Sigmoid colon (tissue), 7 donors: ENCODE results near the gene SPTBN1. TPM values are rescaled to one million over a fixed set of nuclear protein-coding genes. Genes with fewer than 3 reads are reported as not detected.

Experiments used
- DNase-seq: peaks from one replicate; pipeline ENCODE4 v3.0.0-alpha.2; 2019
- H3K27ac ChIP-seq, 4 donors: fragments of 200-600 bp; sonication (generic); one replicate each; pipeline ENCODE4 v1.5.1; 2016 to 2019; ENCODE audit warnings: mild to moderate bottlenecking in 1 of 4
- H3K27me3 ChIP-seq, 3 donors: fragments of 200-600 bp; sonication (generic); one replicate each; pipeline ENCODE4 v1.5.1; 2019; ENCODE audit warnings: mild to moderate bottlenecking in 1 of 3
- H3K36me3 ChIP-seq, 4 donors: fragments of 200-600 bp; sonication (generic); one replicate each; pipeline ENCODE4 v1.5.1; 2016 to 2019
- H3K4me1 ChIP-seq, 4 donors: fragments of 200-600 bp; sonication (generic); one replicate each; pipeline ENCODE4 v1.5.1; 2017 to 2019
- H3K4me3 ChIP-seq, 4 donors: fragments of 200-600 bp; sonication (generic); one replicate each; pipeline ENCODE4 v1.5.1; 2017 to 2019; ENCODE audit warnings: mild to moderate bottlenecking in 2 of 4, moderate library complexity in 1 of 4
- H3K9me3 ChIP-seq, 4 donors: fragments of 200-600 bp in 3 of 4; sonication (generic) in 3 of 4; one replicate each; pipeline versions ENCODE4 v1.5.1 to v1.6.1; 2013 to 2019
- EP300 ChIP-seq, 4 donors: sonication (generic); formaldehyde crosslinking; IDR thresholded peaks; one replicate each; pipeline ENCODE4 v1.6.1; 2017; ENCODE audit warnings: antibody characterized with exemption in 4 of 4
- POLR2A ChIP-seq, 2 donors: fragments of 450-650 bp; IDR thresholded peaks; one replicate each; pipeline ENCODE4 v1.6.1; 2016; ENCODE audit warnings: antibody characterized with exemption in 2 of 2, mild to moderate bottlenecking in 2 of 2, moderate library complexity in 2 of 2
- POLR2AphosphoS5 ChIP-seq, 4 donors: sonication (generic); formaldehyde crosslinking; IDR thresholded peaks; one replicate each; pipeline ENCODE4 v1.6.1; 2017; ENCODE audit warnings: antibody characterized with exemption in 4 of 4
- WGBS, 2 donors: extraction: QIAGEN DNeasy Blood & Tissue Kit; methylation state at CpG; one replicate each; pipeline ENCODE4 v1.1.7; 2013; 5-methylcytosine and 5-hydroxymethylcytosine counted together
- intact Hi-C: fragments of 100-400 bp; cut with DNase I; formaldehyde crosslinking; loops from one replicate; pipeline ENCODE4 v1.15.1; 2023
- polyA plus RNA-seq, 3 donors: library from polyadenylated mRNA; stranded (reverse); fragments of 200-250 nt; gene quantifications; one replicate each; pipeline ENCODE4 v1.2.3, GENCODE V29; 2013
- total RNA-seq, 4 donors: library from RNA; depleted of rRNA; stranded (reverse); fragments of >200 nt; gene quantifications; one replicate each; pipeline ENCODE4 v1.1.0, GENCODE V29; 2016
- TF ChIP-seq, protein P1 (sequence below), 4 experiments: fragments of 450-650 bp in 3 of 4; fragments of 200-600 bp in 1 of 4; IDR thresholded peaks; one replicate each; pipeline ENCODE4 v1.5.1; 2016 to 2019; ENCODE audit warnings: antibody characterized with exemption in 4 of 4, mild to moderate bottlenecking in 3 of 4, moderate library complexity in 2 of 4
- donor health status: healthy with polysubstance abuse.
- donor health status: Bipolar disorder and iron deficiency.
- donor health status: healthy.

Gene SPTBN1
- total and polyA plus RNA-seq, 7 donors, result 23.1 to 273 (median 169) TPM

DNA sequence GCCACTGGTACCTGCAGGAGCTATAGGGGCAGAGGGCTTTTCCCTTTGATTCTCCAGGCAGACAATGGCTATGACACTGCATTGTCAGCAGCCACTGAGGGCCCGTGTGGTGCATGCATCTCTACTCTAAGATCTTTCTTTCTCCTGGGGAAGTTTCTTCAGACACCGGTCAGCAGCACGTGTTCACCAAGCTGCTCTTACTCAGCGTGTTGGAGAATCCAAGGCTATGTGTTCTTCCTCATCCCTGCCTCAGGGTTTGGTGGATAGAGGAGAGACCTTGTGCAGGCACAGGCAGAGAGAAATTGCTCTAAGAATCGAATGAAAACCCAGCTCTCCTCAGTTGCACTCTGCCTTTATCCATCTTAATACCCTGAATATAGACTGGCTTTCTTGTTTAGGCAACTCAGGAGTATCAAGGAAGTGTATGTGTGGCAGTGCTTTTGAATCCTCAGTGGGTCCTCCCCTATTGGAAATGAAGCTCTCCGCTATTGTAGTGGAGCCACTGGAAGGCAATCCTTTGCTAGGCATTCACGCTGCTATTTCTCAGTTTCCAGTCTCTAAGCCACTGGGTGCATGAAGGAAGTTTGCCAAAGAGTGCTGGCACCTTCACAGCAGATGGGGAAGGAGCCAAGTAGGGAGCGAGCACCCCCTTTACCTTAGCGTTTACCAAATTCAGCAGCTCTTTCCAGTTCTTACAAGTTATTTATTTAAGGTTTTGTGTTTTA lies 180.4 kb downstream of the SPTBN1 start:
- H3K27ac ChIP-seq, result peak overlapping the region in 3 of 4 donors; percentile 42 to 70 (median 65)
- H3K9me3 ChIP-seq, result no peaks in the 10 kb centered on the region
- 86 to 87% methylated on average over 9 of the region's 9 CpGs for WGBS, 2 donors
- TF ChIP-seq POLR2AphosphoS5 (IDR thresholded peaks at IDR 0.05) (no peak), EP300 (IDR thresholded peaks at IDR 0.05) (no peak), POLR2A (IDR thresholded peaks at IDR 0.05) (no peak)
- TF ChIP-seq, protein P1, sequence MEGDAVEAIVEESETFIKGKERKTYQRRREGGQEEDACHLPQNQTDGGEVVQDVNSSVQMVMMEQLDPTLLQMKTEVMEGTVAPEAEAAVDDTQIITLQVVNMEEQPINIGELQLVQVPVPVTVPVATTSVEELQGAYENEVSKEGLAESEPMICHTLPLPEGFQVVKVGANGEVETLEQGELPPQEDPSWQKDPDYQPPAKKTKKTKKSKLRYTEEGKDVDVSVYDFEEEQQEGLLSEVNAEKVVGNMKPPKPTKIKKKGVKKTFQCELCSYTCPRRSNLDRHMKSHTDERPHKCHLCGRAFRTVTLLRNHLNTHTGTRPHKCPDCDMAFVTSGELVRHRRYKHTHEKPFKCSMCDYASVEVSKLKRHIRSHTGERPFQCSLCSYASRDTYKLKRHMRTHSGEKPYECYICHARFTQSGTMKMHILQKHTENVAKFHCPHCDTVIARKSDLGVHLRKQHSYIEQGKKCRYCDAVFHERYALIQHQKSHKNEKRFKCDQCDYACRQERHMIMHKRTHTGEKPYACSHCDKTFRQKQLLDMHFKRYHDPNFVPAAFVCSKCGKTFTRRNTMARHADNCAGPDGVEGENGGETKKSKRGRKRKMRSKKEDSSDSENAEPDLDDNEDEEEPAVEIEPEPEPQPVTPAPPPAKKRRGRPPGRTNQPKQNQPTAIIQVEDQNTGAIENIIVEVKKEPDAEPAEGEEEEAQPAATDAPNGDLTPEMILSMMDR (IDR thresholded peaks at IDR 0.05), result no peak
- no peak for DNase-seq
- H3K4me3 ChIP-seq, result no peak overlapping the region
- intact Hi-C loops, result no loop called here
- peaks cover 16 to 48% (median 26%) of the 10 kb centered on the region in 4 donors for H3K36me3 ChIP-seq
- peaks cover 0 to 72% (median 63%) of the 10 kb centered on the region in 4 donors for H3K4me1 ChIP-seq
- no peaks in the 10 kb centered on the region for H3K27me3 ChIP-seq

DNA sequence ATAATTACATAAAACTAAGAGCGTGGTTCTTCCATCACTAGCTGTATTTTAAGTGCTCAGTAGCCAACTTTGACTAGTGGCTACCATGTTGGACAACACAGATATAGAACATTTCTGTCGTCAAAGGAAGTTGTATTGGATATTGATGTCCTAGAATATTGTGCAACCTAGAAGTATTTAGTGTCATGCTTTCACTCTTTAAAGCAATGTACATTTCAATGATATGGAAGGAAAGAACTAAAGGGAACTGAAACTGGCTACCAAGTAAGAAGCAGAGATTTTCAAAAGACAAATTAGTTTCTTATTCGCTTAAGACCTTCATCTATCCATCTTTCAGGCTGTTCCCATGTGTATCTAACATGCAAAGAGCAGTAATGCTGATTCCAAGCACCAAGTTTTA lies 182.0 kb downstream of the SPTBN1 start:
- 76 to 93% methylated on average over 3 of the region's 3 CpGs for WGBS, 2 donors
- Histone ChIP-seq H3K4me3 (no peak overlapping the region), H3K27ac (peak overlapping the region in 1 of 4 donors; percentile 8), H3K9me3 (no peaks in the 10 kb centered on the region), H3K4me1 (peaks cover 0 to 74% (median 64%) of the 10 kb centered on the region in 4 donors), H3K27me3 (no peaks in the 10 kb centered on the region), H3K36me3 (peaks cover 6 to 38% (median 17%) of the 10 kb centered on the region in 4 donors)
- DNase-seq, result no peak
- TF ChIP-seq, protein P1 (IDR thresholded peaks at IDR 0.05), result no peak
- TF ChIP-seq POLR2A (IDR thresholded peaks at IDR 0.05) (no peak), POLR2AphosphoS5 (IDR thresholded peaks at IDR 0.05) (no peak), EP300 (IDR thresholded peaks at IDR 0.05) (peak in 1 of 4 donors; percentile 21)
- intact Hi-C loops, result no loop called here

DNA sequence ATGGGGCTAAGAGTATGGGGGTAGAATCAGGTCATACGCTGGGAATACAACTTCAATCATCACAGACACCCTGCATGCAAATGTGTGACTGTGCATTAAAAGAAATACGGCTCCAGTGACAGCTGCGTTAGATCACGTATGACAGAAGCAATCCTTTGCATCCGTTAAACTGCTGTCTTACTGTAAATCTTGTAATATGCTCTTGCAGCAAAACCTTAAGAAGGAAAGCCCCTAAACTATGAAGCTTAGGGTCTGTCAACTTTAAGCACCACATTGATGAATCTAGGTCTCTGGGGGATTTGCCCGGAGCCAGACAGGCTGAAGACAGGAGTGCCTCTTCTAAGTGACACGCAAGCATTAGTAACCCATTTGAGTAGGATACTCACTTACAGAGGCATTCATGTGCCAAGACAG lies 182.7 kb downstream of the SPTBN1 start:
- intact Hi-C loops, result no loop called here
- Histone ChIP-seq H3K27me3 (no peaks in the 10 kb centered on the region), H3K4me3 (no peak overlapping the region), H3K4me1 (peaks cover 0 to 70% (median 60%) of the 10 kb centered on the region in 4 donors), H3K27ac (peak overlapping the region in 3 of 4 donors; percentile 1 to 30 (median 21)), H3K36me3 (peaks cover 9 to 38% (median 14%) of the 10 kb centered on the region in 4 donors), H3K9me3 (no peaks in the 10 kb centered on the region)
- TF ChIP-seq POLR2AphosphoS5 (IDR thresholded peaks at IDR 0.05) (no peak), POLR2A (IDR thresholded peaks at IDR 0.05) (no peak), EP300 (IDR thresholded peaks at IDR 0.05) (no peak)
- TF ChIP-seq, protein P1 (IDR thresholded peaks at IDR 0.05), result no peak
- no peak for DNase-seq
- WGBS, 2 donors, result 82 to 86% methylated on average over 7 of the region's 7 CpGs

DNA sequence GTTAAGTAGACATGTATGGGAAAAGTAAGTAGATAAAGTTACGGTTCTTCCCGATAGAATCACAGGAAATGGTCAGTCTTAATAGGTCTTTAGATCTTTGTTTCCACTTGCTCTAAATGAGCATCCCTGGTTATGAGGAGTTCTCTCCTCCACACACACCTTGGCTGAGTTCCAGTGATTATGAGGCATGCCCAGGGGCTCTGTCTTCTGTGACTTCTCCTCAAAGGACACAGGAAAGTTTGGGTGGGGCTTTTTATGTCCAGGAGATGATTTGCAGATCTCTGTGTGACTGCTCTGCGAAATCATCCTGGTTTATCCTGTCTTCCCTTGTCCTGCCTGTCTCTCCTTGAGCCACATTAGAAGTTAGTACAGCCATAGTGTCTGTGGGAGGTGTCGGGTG lies 183.5 kb downstream of the SPTBN1 start:
- H3K36me3 ChIP-seq, result peaks cover 14 to 41% (median 17%) of the 10 kb centered on the region in 4 donors

More for the DNA sequence above, 183.5 kb downstream of the SPTBN1 start:
- WGBS, 2 donors, result 87 to 88% methylated on average over 4 of the region's 4 CpGs
- H3K4me1 ChIP-seq, result peaks cover 0 to 62% (median 52%) of the 10 kb centered on the region in 4 donors
- no peak overlapping the region for H3K4me3 ChIP-seq
- H3K9me3 ChIP-seq, result no peaks in the 10 kb centered on the region
- intact Hi-C loops, result loop anchor here (10.0 kb wide), 1 partner anchor 435 kb away; no protein-coding TSS in a partner anchor
- TF ChIP-seq, protein P1 (IDR thresholded peaks at IDR 0.05), result no peak
- no peak for TF ChIP-seq POLR2AphosphoS5 (IDR thresholded peaks at IDR 0.05)
- TF ChIP-seq EP300 (IDR thresholded peaks at IDR 0.05), result no peak
- TF ChIP-seq POLR2A (IDR thresholded peaks at IDR 0.05), result no peak
- DNase-seq, result no peak
- H3K27me3 ChIP-seq, result no peaks in the 10 kb centered on the region
- peak overlapping the region in 2 of 4 donors; percentile 21 to 30 for H3K27ac ChIP-seq
